ENCODE measurements around the gene SNTB2. TPM values are rescaled to one million over a fixed set of nuclear protein-coding genes. Genes with fewer than 3 reads are reported as not detected.

Gene SNTB2
- polyA plus RNA-seq, 1 experiment = 62.6 TPM

GRCh38 chr16:69270831-69271230 is 83.9 kb downstream of the SNTB2 start:
- Histone ChIP-seq H3K27me3 (ENCODE audit: control insufficient read depth, insufficient read depth, low read length) (no peaks in the 10 kb centered on the region), H3K9me3 (ENCODE audit: control insufficient read depth, insufficient read depth, low read length) (no peaks in the 10 kb centered on the region), H3K27ac (ENCODE audit: low read depth, low read length) (no peak overlapping the region), H3K4me3 (ENCODE audit: low read depth, low read length) (no peak overlapping the region)
- CTCF ChIA-PET = interaction anchor here (1.6 kb wide), 1 partner anchor 120 kb away, joined by 4 read pairs; no protein-coding TSS in a partner anchor
- no peak for TF ChIP-seq CTCF (IDR thresholded peaks at IDR 0.05; ENCODE audit: low read depth, low read length)
- DNase-seq (ENCODE audit: low read depth, low spot score) = no peak
- POLR2A ChIA-PET = interaction anchor here (0.6 kb wide), 2 partner anchors 47 to 57 kb away, joined by 3 to 8 read pairs; no protein-coding TSS in a partner anchor

GRCh38 chr16:69273009-69273408 is 86.0 kb downstream of the SNTB2 start:
- DNase-seq (ENCODE audit: low read depth, low spot score) = peak; percentile 83
- TF ChIP-seq CTCF (IDR thresholded peaks at IDR 0.05; ENCODE audit: low read depth, low read length) = 0 out of 2 replicates have a peak, but pooled peaks have one; percentile 12
- Histone ChIP-seq H3K27me3 (ENCODE audit: control insufficient read depth, insufficient read depth, low read length) (no peaks in the 10 kb centered on the region), H3K27ac (ENCODE audit: low read depth, low read length) (peak overlapping the region; percentile 57), H3K4me3 (ENCODE audit: low read depth, low read length) (no peak overlapping the region), H3K9me3 (ENCODE audit: control insufficient read depth, insufficient read depth, low read length) (no peaks in the 10 kb centered on the region)
- ChIA-PET CTCF (no interaction called here), POLR2A (interaction anchor here (0.7 kb wide), 1 partner anchor 14 kb away, joined by 4 read pairs; no protein-coding TSS in a partner anchor)

GRCh38 chr16:69274699-69275235 is 87.8 kb downstream of the SNTB2 start:
- no peak for DNase-seq (ENCODE audit: low read depth, low spot score)
- TF ChIP-seq CTCF (IDR thresholded peaks at IDR 0.05; ENCODE audit: low read depth, low read length) = no peak
- no peak overlapping the region for H3K4me3 ChIP-seq (ENCODE audit: low read depth, low read length)
- no peaks in the 10 kb centered on the region for H3K27me3 ChIP-seq (ENCODE audit: control insufficient read depth, insufficient read depth, low read length)
- peak overlapping the region; percentile 59 for H3K27ac ChIP-seq (ENCODE audit: low read depth, low read length)
- POLR2A ChIA-PET = interaction anchor here (0.6 kb wide), 2 partner anchors 12 to 1561 kb away, joined by 5 to 11 read pairs; no protein-coding TSS in a partner anchor
- no peaks in the 10 kb centered on the region for H3K9me3 ChIP-seq (ENCODE audit: control insufficient read depth, insufficient read depth, low read length)
- CTCF ChIA-PET = interaction anchor here (0.6 to 0.9 kb wide), 2 partner anchors 57 to 124 kb away, joined by 3 to 4 read pairs; no protein-coding TSS in a partner anchor

GRCh38 chr16:69276148-69277115 is 89.5 kb downstream of the SNTB2 start:
- CTCF ChIA-PET = interaction anchor here (0.7 to 1.8 kb wide), 2 partner anchors 11 to 126 kb away, joined by 3 to 12 read pairs; no protein-coding TSS in a partner anchor
- peak overlapping the region; percentile 72 for H3K27ac ChIP-seq (ENCODE audit: low read depth, low read length)
- POLR2A ChIA-PET = interaction anchor here (0.9 to 1.0 kb wide), 3 partner anchors 9 to 89 kb away, joined by 3 to 4 read pairs (median 3); partner anchors contain the start of gene SNTB2

More at GRCh38 chr16:69276148-69277115, 89.5 kb downstream of the SNTB2 start:
- DNase-seq (ENCODE audit: low read depth, low spot score) = peak; percentile 95
- Histone ChIP-seq H3K9me3 (ENCODE audit: control insufficient read depth, insufficient read depth, low read length) (no peaks in the 10 kb centered on the region), H3K4me3 (ENCODE audit: low read depth, low read length) (peak overlapping the region; percentile 17; the same call in 1 of the 2 replicates), H3K27me3 (ENCODE audit: control insufficient read depth, insufficient read depth, low read length) (no peaks in the 10 kb centered on the region)
- TF ChIP-seq CTCF (IDR thresholded peaks at IDR 0.05; ENCODE audit: low read depth, low read length) = no peak

All from AG04450 (cell line).